Nephron progenitor cell (in vitro differentiated cells): Measurements from ENCODE around the gene MEI1.

Source experiments
- DNase-seq: peaks from one replicate; pipeline ENCODE4 v3.0.0; 2021
- H3K27ac Mint-ChIP-seq: 2 replicates; pipeline ENCODE4 v1.8.0; 2021; ENCODE audit warnings: mild to moderate bottlenecking, moderate library complexity, mixed read lengths
- H3K27me3 Mint-ChIP-seq: 2 replicates; pipeline ENCODE4 v1.8.0; 2021; ENCODE audit warnings: mild to moderate bottlenecking, low read depth, mixed read lengths; ENCODE audit not compliant: poor library complexity
- H3K36me3 Mint-ChIP-seq: 2 replicates; pipeline ENCODE4 v1.8.0; 2021; ENCODE audit warnings: low read depth, mixed read lengths
- H3K4me1 Mint-ChIP-seq: 2 replicates; pipeline ENCODE4 v1.8.0; 2021; ENCODE audit warnings: mixed read lengths
- H3K4me3 Mint-ChIP-seq: 2 replicates; pipeline ENCODE4 v1.8.0; 2021; ENCODE audit warnings: mild to moderate bottlenecking, moderate library complexity, mixed read lengths
- H3K9me3 Mint-ChIP-seq: 2 replicates; pipeline ENCODE4 v1.8.0; 2021; ENCODE audit warnings: mild to moderate bottlenecking, moderate library complexity, mixed read lengths
- TF ChIP-seq, protein P1 (sequence below): fragments of 200-600 bp; sonication (generic); IDR thresholded peaks from 2 replicates; pipeline ENCODE4 v1.5.0; 2021; ENCODE audit warnings: antibody characterized with exemption

Gene MEI1

DNA sequence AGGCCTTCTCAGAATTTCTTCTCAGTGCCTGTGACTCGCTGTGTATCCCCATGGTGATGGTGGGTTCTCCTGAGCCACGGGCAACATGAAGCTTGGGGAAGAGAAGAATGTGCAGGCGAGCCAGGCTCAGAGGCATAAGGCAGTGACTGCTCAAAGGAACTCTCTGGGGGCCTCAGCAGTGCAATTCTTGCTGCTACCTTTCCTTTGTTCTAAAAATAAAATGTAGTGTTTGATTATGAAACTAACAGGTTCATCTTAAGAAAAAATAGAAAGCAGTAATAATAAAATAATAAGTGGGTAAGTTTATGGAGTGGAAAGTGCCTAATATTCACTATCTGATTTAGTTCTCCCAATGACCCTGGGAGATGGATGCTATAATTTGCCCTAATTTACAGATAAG, 46.7 kb downstream of the MEI1 start:
- TF ChIP-seq, protein P1, sequence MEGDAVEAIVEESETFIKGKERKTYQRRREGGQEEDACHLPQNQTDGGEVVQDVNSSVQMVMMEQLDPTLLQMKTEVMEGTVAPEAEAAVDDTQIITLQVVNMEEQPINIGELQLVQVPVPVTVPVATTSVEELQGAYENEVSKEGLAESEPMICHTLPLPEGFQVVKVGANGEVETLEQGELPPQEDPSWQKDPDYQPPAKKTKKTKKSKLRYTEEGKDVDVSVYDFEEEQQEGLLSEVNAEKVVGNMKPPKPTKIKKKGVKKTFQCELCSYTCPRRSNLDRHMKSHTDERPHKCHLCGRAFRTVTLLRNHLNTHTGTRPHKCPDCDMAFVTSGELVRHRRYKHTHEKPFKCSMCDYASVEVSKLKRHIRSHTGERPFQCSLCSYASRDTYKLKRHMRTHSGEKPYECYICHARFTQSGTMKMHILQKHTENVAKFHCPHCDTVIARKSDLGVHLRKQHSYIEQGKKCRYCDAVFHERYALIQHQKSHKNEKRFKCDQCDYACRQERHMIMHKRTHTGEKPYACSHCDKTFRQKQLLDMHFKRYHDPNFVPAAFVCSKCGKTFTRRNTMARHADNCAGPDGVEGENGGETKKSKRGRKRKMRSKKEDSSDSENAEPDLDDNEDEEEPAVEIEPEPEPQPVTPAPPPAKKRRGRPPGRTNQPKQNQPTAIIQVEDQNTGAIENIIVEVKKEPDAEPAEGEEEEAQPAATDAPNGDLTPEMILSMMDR, result no peak
- H3K9me3 Mint-ChIP-seq, result no peaks in the 10 kb centered on the region
- H3K4me3 Mint-ChIP-seq, result no peak overlapping the region
- H3K4me1 Mint-ChIP-seq, result peaks cover 4% of the 10 kb centered on the region
- H3K27ac Mint-ChIP-seq, result no peak overlapping the region
- H3K36me3 Mint-ChIP-seq, result no peaks in the 10 kb centered on the region
- H3K27me3 Mint-ChIP-seq, result peaks cover 28% of the 10 kb centered on the region
- DNase-seq, result no peak

GRCh38 chr22:41746567-41747400, 47.5 kb downstream of the MEI1 start:
- Mint-ChIP-seq H3K36me3 (no peaks in the 10 kb centered on the region), H3K4me3 (no peak overlapping the region), H3K9me3 (no peaks in the 10 kb centered on the region)

DNA sequence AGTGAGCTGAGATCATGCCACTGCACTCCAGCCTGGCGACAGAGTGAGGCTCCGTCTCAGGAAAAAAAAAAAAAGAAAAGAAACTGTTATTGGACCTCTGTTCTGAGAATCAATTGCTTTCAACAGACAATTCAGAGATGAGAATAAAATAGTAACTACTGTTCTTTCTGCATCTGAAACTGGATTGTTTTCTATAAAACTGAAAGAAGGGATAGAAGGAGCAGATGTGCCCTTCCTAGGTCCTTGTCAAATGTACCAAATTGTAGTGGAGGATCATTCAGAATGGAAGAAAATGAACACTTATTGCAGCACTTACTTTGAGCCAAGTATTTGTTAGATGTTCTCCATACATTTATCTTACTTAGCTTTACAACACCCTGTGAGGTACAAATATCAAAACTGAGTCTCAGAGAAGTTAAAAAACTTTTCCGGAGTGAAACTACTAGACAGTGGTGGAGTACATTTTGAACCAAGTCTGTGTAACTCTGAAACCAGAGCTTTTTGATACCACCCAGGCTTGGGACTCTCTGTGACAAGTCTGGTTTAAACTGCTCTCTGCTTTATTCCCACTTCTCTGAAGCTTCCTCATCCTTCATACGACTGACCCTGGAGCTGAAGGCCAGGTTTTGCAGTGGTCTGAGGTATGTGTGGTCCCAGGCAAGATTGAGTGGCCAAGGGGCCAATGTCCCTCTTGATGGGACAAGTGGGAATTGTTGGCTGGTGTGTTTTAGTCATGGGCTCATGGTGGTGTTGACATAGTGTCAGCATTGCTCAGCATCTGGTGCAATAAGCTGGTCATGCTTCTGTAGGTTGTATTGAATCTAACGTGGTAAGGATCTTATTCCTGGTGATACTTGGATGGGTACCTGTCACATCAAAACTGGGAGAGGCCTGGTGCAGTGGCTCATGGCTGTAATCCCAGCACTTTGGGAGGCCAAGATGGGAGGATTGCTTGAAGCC, 53.0 kb downstream of the MEI1 start:
- Mint-ChIP-seq H3K4me3 (no peak overlapping the region), H3K27me3 (peaks cover 12% of the 10 kb centered on the region), H3K36me3 (no peaks in the 10 kb centered on the region), H3K27ac (peak overlapping the region; percentile 43), H3K9me3 (no peaks in the 10 kb centered on the region), H3K4me1 (peaks cover 13% of the 10 kb centered on the region)
- DNase-seq, result no peak
- TF ChIP-seq, protein P1, result no peak

More at GRCh38 chr22:41746567-41747400, 47.5 kb downstream of the MEI1 start:
- Mint-ChIP-seq H3K27me3 (peaks cover 25% of the 10 kb centered on the region), H3K27ac (no peak overlapping the region), H3K4me1 (peaks cover 5% of the 10 kb centered on the region)
- TF ChIP-seq, protein P1, result peak; percentile 71
- DNase-seq, result peak; percentile 70

DNA sequence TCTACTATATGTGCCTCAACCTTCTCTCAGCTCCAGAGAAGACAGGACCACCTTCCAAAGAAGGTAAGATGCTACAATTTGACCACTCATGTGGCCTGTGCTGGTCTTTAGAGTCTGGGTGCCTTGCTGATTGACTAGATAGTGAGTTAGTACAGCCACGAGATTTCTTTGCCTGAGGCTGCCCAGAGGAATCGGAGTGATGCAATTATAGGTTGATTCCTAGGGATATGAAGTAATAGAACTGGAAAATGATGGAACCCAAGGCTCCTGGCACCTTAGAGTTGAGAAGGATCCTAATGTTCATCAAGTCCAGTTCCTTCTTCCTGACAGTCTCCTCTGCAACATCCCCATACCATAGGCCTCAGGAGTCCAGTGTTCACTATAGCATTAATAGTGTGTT, 54.7 kb downstream of the MEI1 start:
- Mint-ChIP-seq H3K27ac (no peak overlapping the region), H3K36me3 (no peaks in the 10 kb centered on the region), H3K27me3 (peaks cover 12% of the 10 kb centered on the region), H3K4me1 (peaks cover 18% of the 10 kb centered on the region), H3K4me3 (no peak overlapping the region), H3K9me3 (no peaks in the 10 kb centered on the region)
- TF ChIP-seq, protein P1, result no peak
- no peak for DNase-seq

- TF ChIP-seq, protein P1, result no peak
- no peaks in the 10 kb centered on the region for H3K36me3 Mint-ChIP-seq
Measured at GRCh38 chr22:41757502-41757901, 58.2 kb downstream of the MEI1 start.

More at GRCh38 chr22:41757502-41757901, 58.2 kb downstream of the MEI1 start:
- DNase-seq, result no peak
- Mint-ChIP-seq H3K27ac (no peak overlapping the region), H3K27me3 (peaks cover 12% of the 10 kb centered on the region), H3K9me3 (no peaks in the 10 kb centered on the region), H3K4me1 (peaks cover 24% of the 10 kb centered on the region), H3K4me3 (no peak overlapping the region)
